GM23338 (cell line): Measurements from ENCODE around the gene GDAP1L1. TPM values are rescaled to one million over a fixed set of nuclear protein-coding genes. Genes with fewer than 3 reads are reported as not detected.
A peak's percentile ranks its signal among the peaks of the same experiment; 100 is the strongest.

Experiments
- ATAC-seq: fragments of 200-7000 bp; cut with Tn5 transposase; 3 replicates; pipeline ENCODE4 v1.9.1; 2020
- DNase-seq: peaks from one replicate; pipeline ENCODE4 v3.0.0-alpha.2; 2015; ENCODE audit warnings: low spot score
- H2AFZ ChIP-seq: fragments of 200-600 bp; sonication (generic); 2 replicates; pipeline ENCODE4 v1.8.0; 2016; ENCODE audit warnings: antibody characterized with exemption, mild to moderate bottlenecking, moderate library complexity
- H3F3A ChIP-seq: fragments of 200-600 bp; sonication (generic); replicated peaks from 2 replicates; pipeline ENCODE4 v1.8.0; 2017; ENCODE audit warnings: antibody characterized with exemption, mixed run types, low read depth
- H3K27ac ChIP-seq: fragments of 200-600 bp; sonication (generic); 2 replicates; pipeline ENCODE4 v1.6.1; 2016; ENCODE audit warnings: low read depth
- H3K27me3 ChIP-seq: fragments of 200-600 bp; sonication (generic); 2 replicates; pipeline ENCODE4 v1.8.0; 2016; ENCODE audit warnings: mild to moderate bottlenecking, mixed run types, moderate library complexity; ENCODE audit not compliant: insufficient read depth
- H3K36me3 ChIP-seq: fragments of 200-600 bp; sonication (generic); 2 replicates; pipeline ENCODE4 v1.8.0; 2016; ENCODE audit warnings: mild to moderate bottlenecking; ENCODE audit not compliant: insufficient read depth
- H3K4me1 ChIP-seq: fragments of 200-600 bp; sonication (generic); 2 replicates; pipeline ENCODE4 v1.8.0; 2016; ENCODE audit warnings: mild to moderate bottlenecking, moderate library complexity; ENCODE audit not compliant: insufficient read depth
- H3K4me2 ChIP-seq: fragments of 200-600 bp; sonication (generic); 2 replicates; pipeline ENCODE4 v1.7.1; 2017; ENCODE audit warnings: mixed run types
- H3K4me3 ChIP-seq: fragments of 200-600 bp; sonication (generic); 2 replicates; pipeline ENCODE4 v1.6.1; 2016; ENCODE audit warnings: mixed run types
- H3K79me2 ChIP-seq: fragments of 200-600 bp; sonication (generic); replicated peaks from 2 replicates; pipeline ENCODE4 v1.8.0; 2017; ENCODE audit warnings: mild to moderate bottlenecking; ENCODE audit not compliant: insufficient read depth
- H3K9me2 ChIP-seq: fragments of 200-600 bp; sonication (generic); 2 replicates; pipeline ENCODE4 v1.8.0; 2017; ENCODE audit not compliant: insufficient read depth
- H4K20me1 ChIP-seq: fragments of 200-600 bp; sonication (generic); replicated peaks from 2 replicates; pipeline ENCODE4 v1.8.0; 2017; ENCODE audit warnings: mild to moderate bottlenecking; ENCODE audit not compliant: insufficient read depth
- H3K27ac Mint-ChIP-seq: 2 replicates; pipeline ENCODE4 v1.8.0; 2020; ENCODE audit warnings: inconsistent platforms, mild to moderate bottlenecking, moderate library complexity, mixed read lengths
- H3K27me3 Mint-ChIP-seq: 3 replicates; pipeline ENCODE4 v1.8.0; 2022; ENCODE audit warnings: low read depth, mild to moderate bottlenecking, moderate library complexity, mixed read lengths, inconsistent platforms; ENCODE audit not compliant: insufficient read depth, poor library complexity
- H3K36me3 Mint-ChIP-seq: 3 replicates; pipeline ENCODE4 v1.8.0; 2021; ENCODE audit warnings: low read depth, mild to moderate bottlenecking, inconsistent platforms, moderate library complexity, mixed read lengths
- H3K4me1 Mint-ChIP-seq: 3 replicates; pipeline ENCODE4 v1.8.0; 2020; ENCODE audit warnings: mild to moderate bottlenecking, inconsistent platforms, mixed read lengths
- H3K4me3 Mint-ChIP-seq: 3 replicates; pipeline ENCODE4 v1.8.0; 2021; ENCODE audit warnings: moderate library complexity, mild to moderate bottlenecking, inconsistent platforms, mixed read lengths
- H3K9me3 Mint-ChIP-seq: 3 replicates; pipeline ENCODE4 v1.8.0; 2020; ENCODE audit warnings: moderate library complexity, mild to moderate bottlenecking, inconsistent platforms, mixed read lengths
- CREB1 ChIP-seq: fragments of 250-450 bp; sonication (Bioruptor Pico); IDR thresholded peaks from 2 replicates; pipeline ENCODE4 v1.5.0; 2020; ENCODE audit warnings: low read depth, mild to moderate bottlenecking, moderate library complexity
- EZH2phosphoT487 ChIP-seq: fragments of 200-600 bp; sonication (generic); IDR thresholded peaks from one replicate; pipeline ENCODE4 v1.8.1; 2018; ENCODE audit warnings: antibody characterized with exemption; ENCODE audit not compliant: unreplicated experiment
- JUNB ChIP-seq: IDR thresholded peaks from one replicate; pipeline ENCODE4 v1.6.1; 2016; ENCODE audit warnings: antibody characterized with exemption; ENCODE audit not compliant: unreplicated experiment
- ZNF331 ChIP-seq: fragments of 250-450 bp; sonication (Bioruptor Pico); IDR thresholded peaks from 2 replicates; pipeline ENCODE4 v1.5.0; 2020; ENCODE audit warnings: low read depth, mild to moderate bottlenecking, moderate library complexity
- polyA plus RNA-seq: library from polyadenylated mRNA; unstranded; fragments of >200 nt; fragmentation: Nextera tagmentation; extraction: Ambion mirVana; gene quantifications from 2 replicates; pipeline ENCODE4 v1.2.1, GENCODE V29; 2016
- total RNA-seq: library from RNA; depleted of rRNA; stranded (reverse); fragments of >200 nt; shearing (Covaris generic); gene quantifications from 2 replicates; pipeline ENCODE4 v1.2.3, GENCODE V29; 2014
- TF ChIP-seq, protein P1 (sequence below): fragments of 250-450 bp; sonication (Bioruptor Pico); IDR thresholded peaks from 2 replicates; pipeline ENCODE4 v1.5.0; 2020; ENCODE audit warnings: mild to moderate bottlenecking, moderate library complexity
- TF ChIP-seq, protein P2 (sequence below), 2 experiments: fragments of 200-600 bp in 1 of 2; sonication (generic) in 1 of 2; conservative IDR thresholded peaks; 2 replicates each; pipeline versions ENCODE4 v1.5.1 to v1.6.1; 2016 to 2017; ENCODE audit warnings: antibody characterized with exemption in 2 of 2, low read depth in 2 of 2, mild to moderate bottlenecking in 2 of 2, moderate library complexity in 1 of 2

Gene GDAP1L1
- total and polyA plus RNA-seq, 2 experiments from 2014 or later, result 4.5 to 11.2 TPM

DNA sequence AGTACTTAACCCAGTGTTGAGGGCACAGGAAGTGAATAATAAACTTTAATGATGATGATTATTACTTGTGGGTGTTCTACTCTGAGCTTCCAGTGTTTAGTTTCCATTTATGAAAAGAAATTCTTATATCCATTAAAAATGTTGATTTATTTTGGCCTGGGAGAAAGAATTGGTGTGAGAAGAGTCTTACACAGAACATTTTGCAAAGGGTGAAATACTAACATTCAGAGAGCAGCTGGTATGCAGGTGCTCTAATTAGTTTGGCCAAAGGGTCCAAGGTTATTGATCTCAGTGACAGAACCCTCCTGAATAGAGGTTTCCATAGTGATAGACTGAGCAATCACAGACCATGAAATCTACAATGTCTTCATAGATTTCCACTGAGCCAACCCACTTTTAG is 41.0 kb upstream of the GDAP1L1 start (continued):
- no peak for TF ChIP-seq CREB1
- TF ChIP-seq, protein P1, sequence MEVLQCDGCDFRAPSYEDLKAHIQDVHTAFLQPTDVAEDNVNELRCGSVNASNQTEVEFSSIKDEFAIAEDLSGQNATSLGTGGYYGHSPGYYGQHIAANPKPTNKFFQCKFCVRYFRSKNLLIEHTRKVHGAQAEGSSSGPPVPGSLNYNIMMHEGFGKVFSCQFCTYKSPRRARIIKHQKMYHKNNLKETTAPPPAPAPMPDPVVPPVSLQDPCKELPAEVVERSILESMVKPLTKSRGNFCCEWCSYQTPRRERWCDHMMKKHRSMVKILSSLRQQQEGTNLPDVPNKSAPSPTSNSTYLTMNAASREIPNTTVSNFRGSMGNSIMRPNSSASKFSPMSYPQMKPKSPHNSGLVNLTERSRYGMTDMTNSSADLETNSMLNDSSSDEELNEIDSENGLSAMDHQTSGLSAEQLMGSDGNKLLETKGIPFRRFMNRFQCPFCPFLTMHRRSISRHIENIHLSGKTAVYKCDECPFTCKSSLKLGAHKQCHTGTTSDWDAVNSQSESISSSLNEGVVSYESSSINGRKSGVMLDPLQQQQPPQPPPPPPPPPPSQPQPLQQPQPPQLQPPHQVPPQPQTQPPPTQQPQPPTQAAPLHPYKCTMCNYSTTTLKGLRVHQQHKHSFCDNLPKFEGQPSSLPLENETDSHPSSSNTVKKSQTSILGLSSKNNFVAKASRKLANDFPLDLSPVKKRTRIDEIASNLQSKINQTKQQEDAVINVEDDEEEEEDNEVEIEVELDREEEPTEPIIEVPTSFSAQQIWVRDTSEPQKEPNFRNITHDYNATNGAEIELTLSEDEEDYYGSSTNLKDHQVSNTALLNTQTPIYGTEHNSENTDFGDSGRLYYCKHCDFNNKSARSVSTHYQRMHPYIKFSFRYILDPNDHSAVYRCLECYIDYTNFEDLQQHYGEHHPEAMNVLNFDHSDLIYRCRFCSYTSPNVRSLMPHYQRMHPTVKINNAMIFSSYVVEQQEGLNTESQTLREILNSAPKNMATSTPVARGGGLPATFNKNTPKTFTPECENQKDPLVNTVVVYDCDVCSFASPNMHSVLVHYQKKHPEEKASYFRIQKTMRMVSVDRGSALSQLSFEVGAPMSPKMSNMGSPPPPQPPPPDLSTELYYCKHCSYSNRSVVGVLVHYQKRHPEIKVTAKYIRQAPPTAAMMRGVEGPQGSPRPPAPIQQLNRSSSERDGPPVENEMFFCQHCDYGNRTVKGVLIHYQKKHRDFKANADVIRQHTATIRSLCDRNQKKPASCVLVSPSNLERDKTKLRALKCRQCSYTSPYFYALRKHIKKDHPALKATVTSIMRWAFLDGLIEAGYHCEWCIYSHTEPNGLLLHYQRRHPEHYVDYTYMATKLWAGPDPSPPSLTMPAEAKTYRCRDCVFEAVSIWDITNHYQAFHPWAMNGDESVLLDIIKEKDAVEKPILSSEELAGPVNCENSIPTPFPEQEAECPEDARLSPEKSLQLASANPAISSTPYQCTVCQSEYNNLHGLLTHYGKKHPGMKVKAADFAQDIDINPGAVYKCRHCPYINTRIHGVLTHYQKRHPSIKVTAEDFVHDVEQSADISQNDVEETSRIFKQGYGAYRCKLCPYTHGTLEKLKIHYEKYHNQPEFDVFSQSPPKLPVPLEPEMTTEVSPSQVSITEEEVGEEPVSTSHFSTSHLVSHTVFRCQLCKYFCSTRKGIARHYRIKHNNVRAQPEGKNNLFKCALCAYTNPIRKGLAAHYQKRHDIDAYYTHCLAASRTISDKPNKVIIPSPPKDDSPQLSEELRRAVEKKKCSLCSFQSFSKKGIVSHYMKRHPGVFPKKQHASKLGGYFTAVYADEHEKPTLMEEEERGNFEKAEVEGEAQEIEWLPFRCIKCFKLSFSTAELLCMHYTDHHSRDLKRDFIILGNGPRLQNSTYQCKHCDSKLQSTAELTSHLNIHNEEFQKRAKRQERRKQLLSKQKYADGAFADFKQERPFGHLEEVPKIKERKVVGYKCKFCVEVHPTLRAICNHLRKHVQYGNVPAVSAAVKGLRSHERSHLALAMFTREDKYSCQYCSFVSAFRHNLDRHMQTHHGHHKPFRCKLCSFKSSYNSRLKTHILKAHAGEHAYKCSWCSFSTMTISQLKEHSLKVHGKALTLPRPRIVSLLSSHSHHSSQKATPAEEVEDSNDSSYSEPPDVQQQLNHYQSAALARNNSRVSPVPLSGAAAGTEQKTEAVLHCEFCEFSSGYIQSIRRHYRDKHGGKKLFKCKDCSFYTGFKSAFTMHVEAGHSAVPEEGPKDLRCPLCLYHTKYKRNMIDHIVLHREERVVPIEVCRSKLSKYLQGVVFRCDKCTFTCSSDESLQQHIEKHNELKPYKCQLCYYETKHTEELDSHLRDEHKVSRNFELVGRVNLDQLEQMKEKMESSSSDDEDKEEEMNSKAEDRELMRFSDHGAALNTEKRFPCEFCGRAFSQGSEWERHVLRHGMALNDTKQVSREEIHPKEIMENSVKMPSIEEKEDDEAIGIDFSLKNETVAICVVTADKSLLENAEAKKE, result no peak
- TF ChIP-seq, protein P2, sequence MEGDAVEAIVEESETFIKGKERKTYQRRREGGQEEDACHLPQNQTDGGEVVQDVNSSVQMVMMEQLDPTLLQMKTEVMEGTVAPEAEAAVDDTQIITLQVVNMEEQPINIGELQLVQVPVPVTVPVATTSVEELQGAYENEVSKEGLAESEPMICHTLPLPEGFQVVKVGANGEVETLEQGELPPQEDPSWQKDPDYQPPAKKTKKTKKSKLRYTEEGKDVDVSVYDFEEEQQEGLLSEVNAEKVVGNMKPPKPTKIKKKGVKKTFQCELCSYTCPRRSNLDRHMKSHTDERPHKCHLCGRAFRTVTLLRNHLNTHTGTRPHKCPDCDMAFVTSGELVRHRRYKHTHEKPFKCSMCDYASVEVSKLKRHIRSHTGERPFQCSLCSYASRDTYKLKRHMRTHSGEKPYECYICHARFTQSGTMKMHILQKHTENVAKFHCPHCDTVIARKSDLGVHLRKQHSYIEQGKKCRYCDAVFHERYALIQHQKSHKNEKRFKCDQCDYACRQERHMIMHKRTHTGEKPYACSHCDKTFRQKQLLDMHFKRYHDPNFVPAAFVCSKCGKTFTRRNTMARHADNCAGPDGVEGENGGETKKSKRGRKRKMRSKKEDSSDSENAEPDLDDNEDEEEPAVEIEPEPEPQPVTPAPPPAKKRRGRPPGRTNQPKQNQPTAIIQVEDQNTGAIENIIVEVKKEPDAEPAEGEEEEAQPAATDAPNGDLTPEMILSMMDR (conservative IDR thresholded peaks at IDR 0.05; ENCODE audit: low read depth in 2 of 2), result no peak
- TF ChIP-seq ZNF331 (CRISPR knock-in tag), result no peak

DNA sequence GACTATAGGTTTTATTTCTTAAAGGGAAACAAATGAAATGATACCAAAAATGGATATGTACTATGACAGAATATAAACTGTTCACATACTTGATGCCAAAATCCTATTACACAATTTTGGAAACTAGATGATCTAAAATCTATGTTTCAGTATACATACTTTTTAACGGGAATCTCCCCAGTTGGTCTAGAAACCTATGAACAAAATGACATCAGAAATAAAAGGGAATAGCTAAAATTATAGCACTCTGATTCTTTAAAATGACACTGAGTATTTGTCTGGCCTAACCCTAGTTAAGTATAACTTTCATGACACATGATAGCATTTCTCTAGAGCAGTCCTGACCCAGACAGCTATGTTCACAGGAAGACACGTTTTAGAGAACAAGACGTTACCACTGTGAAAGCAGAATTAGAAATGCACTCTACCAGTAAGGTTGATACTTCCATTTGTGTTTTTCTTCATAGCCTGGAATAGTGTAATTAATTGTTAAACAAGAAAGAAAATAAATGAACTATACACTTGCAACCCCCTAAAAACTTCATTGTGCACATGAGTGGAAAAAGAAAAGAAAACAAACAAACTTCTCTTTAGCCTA is 39.9 kb upstream of the GDAP1L1 start:
- no peaks in the 10 kb centered on the region for H3K27me3 ChIP-seq
- H3K27ac Mint-ChIP-seq, result peak overlapping the region; percentile 46; the same call in 1 of the 2 replicates
- H3F3A ChIP-seq, result no peaks in the 10 kb centered on the region
- no peak for DNase-seq
- no peak for TF ChIP-seq JUNB
- no peak for TF ChIP-seq EZH2phosphoT487
- H3K36me3 ChIP-seq, result peaks cover 19% of the 10 kb centered on the region
- peaks cover 25% of the 10 kb centered on the region for H3K36me3 Mint-ChIP-seq
- H3K79me2 ChIP-seq, result peaks cover 84% of the 10 kb centered on the region
- H2AFZ ChIP-seq, result no peak overlapping the region
- no peak overlapping the region for H3K27ac ChIP-seq
- H3K9me3 Mint-ChIP-seq, result no peaks in the 10 kb centered on the region; the same call in 2 of the 3 replicates
- H3K9me2 ChIP-seq, result no peaks in the 10 kb centered on the region
- no peak overlapping the region for H3K4me2 ChIP-seq
- H3K4me3 ChIP-seq, result no peak overlapping the region
- H3K4me1 Mint-ChIP-seq, result peaks cover 23% of the 10 kb centered on the region; the same call in 2 of the 3 replicates
- H3K27me3 Mint-ChIP-seq, result peaks cover 10% of the 10 kb centered on the region
- ATAC-seq, result no peak
- H3K4me3 Mint-ChIP-seq, result no peak overlapping the region
- H3K4me1 ChIP-seq, result peaks cover 15% of the 10 kb centered on the region
- H4K20me1 ChIP-seq, result peaks cover 26% of the 10 kb centered on the region
